Cerebellar nuclear complex (tissue), 1 donor: ENCODE results near the gene MINDY3.

Source experiments
- DNase-seq, 2 experiments: peaks; one replicate each; lab custom pipeline; 2025; lab: John Stamatoyannopoulos, UW

MINDY3 gene

GRCh38 chr10:15805395-15806058 is 54.8 kb downstream of the MINDY3 start:
- no peak for DNase-seq

- DNase-seq, result no peak
Measured at GRCh38 chr10:15804109-15804508, 56.2 kb downstream of the MINDY3 start.

- no peak for DNase-seq
Measured at GRCh38 chr10:15802375-15802949, 57.8 kb downstream of the MINDY3 start.

GRCh38 chr10:15801641-15802040 is 58.7 kb downstream of the MINDY3 start:
- no peak for DNase-seq

- DNase-seq, result no peak
Measured at GRCh38 chr10:15801147-15801546, 59.2 kb downstream of the MINDY3 start.

GRCh38 chr10:15797346-15797745 is 63.0 kb downstream of the MINDY3 start:
- no peak for DNase-seq

GRCh38 chr10:15796762-15797161 is 63.5 kb downstream of the MINDY3 start:
- DNase-seq, result no peak

- DNase-seq, result no peak
Measured at GRCh38 chr10:15796098-15796759, 64.1 kb downstream of the MINDY3 start.

GRCh38 chr10:15795036-15795792 is 65.1 kb downstream of the MINDY3 start:
- DNase-seq, result no peak

GRCh38 chr10:15794569-15794968 is 65.7 kb downstream of the MINDY3 start:
- no peak for DNase-seq

GRCh38 chr10:15793664-15794063 is 66.6 kb downstream of the MINDY3 start:
- no peak for DNase-seq

GRCh38 chr10:15792777-15793176 is 67.5 kb downstream of the MINDY3 start:
- no peak for DNase-seq

GRCh38 chr10:15791816-15792524 is 68.3 kb downstream of the MINDY3 start:
- no peak for DNase-seq

- no peak for DNase-seq
Measured at GRCh38 chr10:15789793-15790525, 70.3 kb downstream of the MINDY3 start.

GRCh38 chr10:15787426-15787825 is 72.9 kb downstream of the MINDY3 start:
- no peak for DNase-seq

GRCh38 chr10:15784662-15785300 is 75.5 kb downstream of the MINDY3 start:
- no peak for DNase-seq

GRCh38 chr10:15783941-15784636 is 76.2 kb downstream of the MINDY3 start:
- DNase-seq, result no peak

- DNase-seq, result no peak
Measured at GRCh38 chr10:15782851-15783250, 77.5 kb downstream of the MINDY3 start.

- DNase-seq, result no peak
Measured at GRCh38 chr10:15781381-15781960, 78.8 kb downstream of the MINDY3 start.
